ENCODE data around the gene WDFY3. TPM values are rescaled to one million over a fixed set of nuclear protein-coding genes. Genes with fewer than 3 reads are reported as not detected.

WDFY3 gene
- total and polyA plus RNA-seq, 2 experiments from 2014 or later: 3.1 to 45.6 TPM

GRCh38 chr4:84931961-84932360 lies 34.5 kb downstream of the WDFY3 start:
- Histone ChIP-seq H3F3A (ENCODE audit: insufficient read depth) (no peaks in the 10 kb centered on the region), H3K4me2 (ENCODE audit: unreplicated experiment) (no peak overlapping the region), H3K27me3 (replicated peaks; ENCODE audit: insufficient read depth) (no peaks in the 10 kb centered on the region), H3K9ac (no peak overlapping the region), H3K79me2 (ENCODE audit: insufficient read depth) (peaks cover 100% of the 10 kb centered on the region), H3K4me3 (no peak overlapping the region), H3K36me3 (ENCODE audit: low read depth) (no peaks in the 10 kb centered on the region), H3K9me3 (ENCODE audit: low read depth) (no peaks in the 10 kb centered on the region), H2AFZ (no peak overlapping the region), H3K9me2 (ENCODE audit: insufficient read depth) (0 out of 2 replicates have a peak, but pooled peaks cover 6% of the 10 kb centered on the region), H3K27ac (no peak overlapping the region), H3K4me1 (ENCODE audit: insufficient read depth) (peaks cover 9% of the 10 kb centered on the region), H4K20me1 (ENCODE audit: insufficient read depth) (no peaks in the 10 kb centered on the region)
- no peak for DNase-seq
- in situ Hi-C loops (cut with MboI): no loop called here
- 97 to 99% methylated on average over 3 of the region's 3 CpGs for WGBS, 2 experiments (ENCODE audit: low coverage in 1 of 2, low lambda C conversion rate in 2 of 2, missing lambda C conversion rate in 2 of 2)
- TF ChIP-seq EZH2 (IDR thresholded peaks at IDR 0.05; ENCODE audit: insufficient read depth, poor library complexity, severe bottlenecking): no peak
- TF ChIP-seq EZH2phosphoT487 (IDR thresholded peaks at IDR 0.05; ENCODE audit: insufficient read depth, low read depth): no peak

DNA sequence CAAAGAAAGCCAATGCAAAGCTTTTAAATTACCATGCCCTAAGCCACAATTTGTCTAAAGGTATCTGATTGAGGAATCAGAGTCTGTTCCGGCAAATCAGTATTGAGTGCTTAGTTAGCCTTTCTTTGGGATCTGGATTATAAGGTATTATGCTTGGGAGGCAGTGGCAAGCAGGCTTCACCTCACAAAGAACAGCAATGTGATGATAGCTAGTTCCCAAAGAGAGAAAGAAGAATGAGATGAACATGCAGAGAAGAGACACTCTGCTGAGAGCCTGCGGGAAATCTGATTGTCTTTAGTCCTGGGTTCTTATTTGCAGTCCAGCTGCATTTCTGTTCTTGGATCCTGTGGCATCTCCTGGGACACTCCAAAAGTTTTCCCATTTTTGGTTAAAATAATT lies 35.2 kb downstream of the WDFY3 start:
- no peaks in the 10 kb centered on the region for H4K20me1 ChIP-seq (ENCODE audit: insufficient read depth)
- no peak overlapping the region for H3K4me2 ChIP-seq (ENCODE audit: unreplicated experiment)
- peaks cover 100% of the 10 kb centered on the region for H3K79me2 ChIP-seq (ENCODE audit: insufficient read depth)
- peaks cover 2% of the 10 kb centered on the region; the same call in 1 of the 2 replicates for H3K4me1 ChIP-seq (ENCODE audit: insufficient read depth)
- H3K9ac ChIP-seq: no peak overlapping the region
- H2AFZ ChIP-seq: no peak overlapping the region
- no peak overlapping the region for H3K27ac ChIP-seq
- no peak for DNase-seq
- no peaks in the 10 kb centered on the region for H3K36me3 ChIP-seq (ENCODE audit: low read depth)
- H3K9me3 ChIP-seq (ENCODE audit: low read depth): no peaks in the 10 kb centered on the region
- 93 to 97% methylated on average over 2 of the region's 2 CpGs for WGBS, 2 experiments (ENCODE audit: low coverage in 1 of 2, low lambda C conversion rate in 2 of 2, missing lambda C conversion rate in 2 of 2)
- in situ Hi-C loops (cut with MboI): no loop called here
- no peak overlapping the region for H3K4me3 ChIP-seq
- TF ChIP-seq EZH2phosphoT487 (IDR thresholded peaks at IDR 0.05; ENCODE audit: insufficient read depth, low read depth): no peak
- no peak for TF ChIP-seq EZH2 (IDR thresholded peaks at IDR 0.05; ENCODE audit: insufficient read depth, poor library complexity, severe bottlenecking)
- no peaks in the 10 kb centered on the region for H3K27me3 ChIP-seq (replicated peaks; ENCODE audit: insufficient read depth)
- H3F3A ChIP-seq (ENCODE audit: insufficient read depth): no peaks in the 10 kb centered on the region
- H3K9me2 ChIP-seq (ENCODE audit: insufficient read depth): 0 out of 2 replicates have a peak, but pooled peaks cover 6% of the 10 kb centered on the region

DNA sequence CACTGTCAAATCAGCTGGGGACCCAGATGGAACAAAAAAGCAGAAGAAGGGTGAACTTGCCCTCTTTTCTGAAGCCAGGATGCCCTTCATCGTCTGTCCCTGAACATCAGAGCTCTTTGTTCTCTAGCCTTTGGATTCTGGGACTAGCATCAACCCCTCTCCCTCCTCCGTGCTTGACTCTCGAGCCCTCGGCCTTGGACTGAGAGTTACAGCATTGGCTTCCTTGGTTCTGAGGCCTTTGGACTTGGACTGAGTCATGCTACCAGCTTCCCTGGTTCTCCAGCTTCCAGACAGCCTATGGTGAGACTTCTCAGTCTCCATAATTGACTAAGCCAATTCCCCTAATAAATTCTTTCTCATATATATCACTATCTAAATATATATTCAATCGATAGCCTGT lies 38.4 kb downstream of the WDFY3 start:
- Histone ChIP-seq H3K4me1 (ENCODE audit: insufficient read depth) (no peaks in the 10 kb centered on the region), H3K27me3 (replicated peaks; ENCODE audit: insufficient read depth) (no peaks in the 10 kb centered on the region), H3K9ac (no peak overlapping the region), H4K20me1 (ENCODE audit: insufficient read depth) (no peaks in the 10 kb centered on the region), H3K79me2 (ENCODE audit: insufficient read depth) (peaks cover 100% of the 10 kb centered on the region), H3K27ac (no peak overlapping the region), H3K4me3 (no peak overlapping the region), H3K9me3 (ENCODE audit: low read depth) (no peaks in the 10 kb centered on the region), H3K4me2 (ENCODE audit: unreplicated experiment) (no peak overlapping the region), H2AFZ (no peak overlapping the region), H3K9me2 (ENCODE audit: insufficient read depth) (no peaks in the 10 kb centered on the region), H3F3A (ENCODE audit: insufficient read depth) (no peaks in the 10 kb centered on the region), H3K36me3 (ENCODE audit: low read depth) (no peaks in the 10 kb centered on the region)
- in situ Hi-C loops (cut with MboI): no loop called here
- TF ChIP-seq EZH2 (IDR thresholded peaks at IDR 0.05; ENCODE audit: insufficient read depth, poor library complexity, severe bottlenecking): no peak
- TF ChIP-seq EZH2phosphoT487 (IDR thresholded peaks at IDR 0.05; ENCODE audit: insufficient read depth, low read depth): no peak
- WGBS, 2 experiments (ENCODE audit: low coverage in 1 of 2, low lambda C conversion rate in 2 of 2, missing lambda C conversion rate in 2 of 2): 97 to 98% methylated on average over 5 of the region's 5 CpGs
- DNase-seq: no peak

- H3F3A ChIP-seq (ENCODE audit: insufficient read depth): no peaks in the 10 kb centered on the region
- no peaks in the 10 kb centered on the region for H4K20me1 ChIP-seq (ENCODE audit: insufficient read depth)
- no peak for DNase-seq
- no peaks in the 10 kb centered on the region for H3K9me3 ChIP-seq (ENCODE audit: low read depth)
- H3K27ac ChIP-seq: no peak overlapping the region
- H3K4me1 ChIP-seq (ENCODE audit: insufficient read depth): no peaks in the 10 kb centered on the region
- no peak overlapping the region for H2AFZ ChIP-seq
- H3K4me3 ChIP-seq: no peak overlapping the region
- H3K9me2 ChIP-seq (ENCODE audit: insufficient read depth): no peaks in the 10 kb centered on the region
- WGBS, 2 experiments (ENCODE audit: low coverage in 1 of 2, low lambda C conversion rate in 2 of 2, missing lambda C conversion rate in 2 of 2): 83 to 90% methylated on average over 2 of the region's 2 CpGs
- in situ Hi-C loops (cut with MboI): no loop called here
- no peak overlapping the region for H3K4me2 ChIP-seq (ENCODE audit: unreplicated experiment)
- peaks cover 100% of the 10 kb centered on the region for H3K79me2 ChIP-seq (ENCODE audit: insufficient read depth)
- H3K27me3 ChIP-seq (replicated peaks; ENCODE audit: insufficient read depth): no peaks in the 10 kb centered on the region
- H3K36me3 ChIP-seq (ENCODE audit: low read depth): no peaks in the 10 kb centered on the region
- no peak for TF ChIP-seq EZH2 (IDR thresholded peaks at IDR 0.05; ENCODE audit: insufficient read depth, poor library complexity, severe bottlenecking)
- TF ChIP-seq EZH2phosphoT487 (IDR thresholded peaks at IDR 0.05; ENCODE audit: insufficient read depth, low read depth): no peak
- no peak overlapping the region for H3K9ac ChIP-seq
Observed at GRCh38 chr4:84927428-84927827, 39.1 kb downstream of the WDFY3 start.

- Histone ChIP-seq H3K9me2 (ENCODE audit: insufficient read depth) (no peaks in the 10 kb centered on the region), H3K9ac (no peak overlapping the region), H3K4me2 (ENCODE audit: unreplicated experiment) (no peak overlapping the region), H2AFZ (no peak overlapping the region), H3F3A (ENCODE audit: insufficient read depth) (peaks cover 6% of the 10 kb centered on the region; the same call in 1 of the 2 replicates), H3K9me3 (ENCODE audit: low read depth) (no peaks in the 10 kb centered on the region), H3K27me3 (replicated peaks; ENCODE audit: insufficient read depth) (no peaks in the 10 kb centered on the region), H3K27ac (no peak overlapping the region), H4K20me1 (ENCODE audit: insufficient read depth) (no peaks in the 10 kb centered on the region), H3K4me1 (ENCODE audit: insufficient read depth) (peaks cover 8% of the 10 kb centered on the region), H3K4me3 (no peak overlapping the region), H3K79me2 (ENCODE audit: insufficient read depth) (peaks cover 94% of the 10 kb centered on the region), H3K36me3 (ENCODE audit: low read depth) (no peaks in the 10 kb centered on the region)
- in situ Hi-C loops (cut with MboI): no loop called here
- TF ChIP-seq EZH2phosphoT487 (IDR thresholded peaks at IDR 0.05; ENCODE audit: insufficient read depth, low read depth) (no peak), EZH2 (IDR thresholded peaks at IDR 0.05; ENCODE audit: insufficient read depth, poor library complexity, severe bottlenecking) (no peak)
- DNase-seq: no peak
- 51 to 52% methylated on average over 1 of the region's 1 CpG for WGBS, 2 experiments (ENCODE audit: low coverage in 1 of 2, low lambda C conversion rate in 2 of 2, missing lambda C conversion rate in 2 of 2)
Observed at GRCh38 chr4:84925558-84925957, 40.9 kb downstream of the WDFY3 start.

Data from GM23248 (cell line).